A549 (cell line): ENCODE results near the gene LINC01488. TPM values are rescaled to one million over a fixed set of nuclear protein-coding genes. Genes with fewer than 3 reads are reported as not detected.

Experiments used
- ATAC-seq, 2 experiments: fragments of 200-7000 bp in 1 of 2; fragments of >200 bp in 1 of 2; cut with Nextera tagmentation in 1 of 2; cut with Tn5 transposase in 1 of 2; 3 replicates each; pipeline versions ENCODE4 v1.8.0 to v1.9.1; 2018 to 2020; ENCODE audit warnings: mild to moderate bottlenecking in 1 of 2, moderate library complexity in 1 of 2
- CTCF ChIA-PET: fragments of 300-600 bp; sonication (Branson Sonifier 250); formaldehyde crosslinking; extraction: SDS; loops from one replicate; lab custom pipeline; 2021; ENCODE audit warnings: antibody characterized with exemption, inconsistent platforms; lab: Yijun Ruan, JAX
- POLR2A ChIA-PET: fragments of 350-600 bp; formaldehyde crosslinking; extraction: SDS; loops from one replicate; lab custom pipeline; 2021; ENCODE audit warnings: antibody characterized with exemption, inconsistent platforms; lab: Yijun Ruan, JAX
- DNase-seq, 2 experiments: peaks; one replicate each; pipeline versions ENCODE4 v3.0.0 to v3.0.0-alpha.2; 2011 to 2016; ENCODE audit warnings: low read depth in 1 of 2, low spot score in 1 of 2
- FAIRE-seq: peaks from 2 replicates; lab custom pipeline; 2011; peaks lifted over from hg19 to GRCh38; lab: Jason Lieb, UNC
- H3K27ac ChIP-seq, 2 experiments: fragments of >200 bp; sonication (Bioruptor Twin); formaldehyde crosslinking; 3 replicates each; pipeline ENCODE4 v1.5.1; 2016 to 2017
- H3K4me1 ChIP-seq: fragments of >200 bp; sonication (Bioruptor Twin); formaldehyde crosslinking; 3 replicates; pipeline ENCODE4 v1.6.1; 2016
- H3K4me2 ChIP-seq: fragments of >200 bp; sonication (Bioruptor Twin); formaldehyde crosslinking; 3 replicates; pipeline ENCODE4 v1.6.1; 2016
- H3K4me3 ChIP-seq: fragments of >200 bp; sonication (Bioruptor Twin); formaldehyde crosslinking; 3 replicates; pipeline ENCODE4 v1.5.1; 2016
- H3K9me3 ChIP-seq: fragments of >200 bp; sonication (Bioruptor Twin); formaldehyde crosslinking; 3 replicates; pipeline ENCODE4 v1.6.1; 2016
- BHLHE40 ChIP-seq: IDR thresholded peaks from 2 replicates; pipeline ENCODE4 v1.6.1; 2012; ENCODE audit warnings: low read depth, low read length, inconsistent platforms
- CHD2 ChIP-seq: fragments of 150-350 bp; IDR thresholded peaks from 2 replicates; pipeline ENCODE4 v1.6.1; 2014; ENCODE audit warnings: low read length; ENCODE audit not compliant: partially characterized antibody
- EHF ChIP-seq: fragments of 250-450 bp; sonication (Bioruptor Pico); IDR thresholded peaks from 2 replicates; pipeline ENCODE4 v1.5.0; 2020; ENCODE audit warnings: mild to moderate bottlenecking
- FOSL2 ChIP-seq, 2 experiments: fragments of 450-650 bp in 1 of 2; fragments of >200 bp in 1 of 2; sonication (Bioruptor Twin) in 1 of 2; formaldehyde crosslinking; IDR thresholded peaks; 2 replicates each; pipeline versions ENCODE4 v1.5.0 to v1.6.1; 2016 to 2020; ENCODE audit warnings: mild to moderate bottlenecking in 1 of 2, moderate library complexity in 1 of 2
- HEYL ChIP-seq: fragments of 250-450 bp; sonication (Bioruptor Pico); IDR thresholded peaks from 2 replicates; pipeline ENCODE4 v1.8.0; 2021; ENCODE audit warnings: mild to moderate bottlenecking, moderate library complexity
- KDM5A ChIP-seq: fragments of 200-600 bp; sonication (generic); IDR thresholded peaks from 2 replicates; pipeline ENCODE4 v1.6.1; 2016; ENCODE audit warnings: antibody characterized with exemption, mild to moderate bottlenecking
- RARB ChIP-seq: fragments of 250-450 bp; sonication (Bioruptor Pico); IDR thresholded peaks from 2 replicates; pipeline ENCODE4 v1.8.0; 2021; ENCODE audit warnings: mild to moderate bottlenecking, moderate library complexity
- REST ChIP-seq: fragments of 200-600 bp; sonication (generic); IDR thresholded peaks from 2 replicates; pipeline ENCODE4 v1.6.1; 2016; ENCODE audit warnings: antibody characterized with exemption, mild to moderate bottlenecking, moderate library complexity
- SREBF2 ChIP-seq: fragments of 450-650 bp; IDR thresholded peaks from 2 replicates; pipeline ENCODE4 v1.6.1; 2014; ENCODE audit warnings: mild to moderate bottlenecking, moderate library complexity
- TFCP2L1 ChIP-seq: fragments of 250-450 bp; sonication (Bioruptor Pico); IDR thresholded peaks from 2 replicates; pipeline ENCODE4 v1.5.0; 2021; ENCODE audit warnings: mild to moderate bottlenecking
- WGBS: methylation state at CpG from one replicate; pipeline ENCODE4 v1.1.6; 2017; ENCODE audit errors: missing lambda C conversion rate; 5-methylcytosine and 5-hydroxymethylcytosine counted together
- polyA plus RNA-seq, 4 experiments: library from polyadenylated mRNA; depleted of rRNA in 3 of 4; stranded (reverse); fragments of >200 nt; fragmentation: RNase III in 1 of 4; extraction: RNeasy Plus Mini Kit Qiagen cat#74134 plus additional on column Dnase treatment in 1 of 4; gene quantifications; 2 replicates in 3 of 4; 3 replicates in 1 of 4; pipeline ENCODE4 v1.2.3, GENCODE V29; 2011 to 2017
- TF ChIP-seq, protein P1 (sequence below): fragments of 250-450 bp; sonication (Bioruptor Pico); IDR thresholded peaks from 2 replicates; pipeline ENCODE4 v1.5.0; 2021; ENCODE audit warnings: mild to moderate bottlenecking, moderate library complexity, borderline replicate concordance
- TF ChIP-seq, protein P2 (sequence below): fragments of >200 bp; sonication (Bioruptor Twin); formaldehyde crosslinking; IDR thresholded peaks from 3 replicates; pipeline ENCODE4 v1.6.1; 2016

Gene LINC01488
- polyA plus RNA-seq, 2 of the 4 experiments (the other 2 are of a cell fraction): 0.05 TPM; not detected in 1

DNA sequence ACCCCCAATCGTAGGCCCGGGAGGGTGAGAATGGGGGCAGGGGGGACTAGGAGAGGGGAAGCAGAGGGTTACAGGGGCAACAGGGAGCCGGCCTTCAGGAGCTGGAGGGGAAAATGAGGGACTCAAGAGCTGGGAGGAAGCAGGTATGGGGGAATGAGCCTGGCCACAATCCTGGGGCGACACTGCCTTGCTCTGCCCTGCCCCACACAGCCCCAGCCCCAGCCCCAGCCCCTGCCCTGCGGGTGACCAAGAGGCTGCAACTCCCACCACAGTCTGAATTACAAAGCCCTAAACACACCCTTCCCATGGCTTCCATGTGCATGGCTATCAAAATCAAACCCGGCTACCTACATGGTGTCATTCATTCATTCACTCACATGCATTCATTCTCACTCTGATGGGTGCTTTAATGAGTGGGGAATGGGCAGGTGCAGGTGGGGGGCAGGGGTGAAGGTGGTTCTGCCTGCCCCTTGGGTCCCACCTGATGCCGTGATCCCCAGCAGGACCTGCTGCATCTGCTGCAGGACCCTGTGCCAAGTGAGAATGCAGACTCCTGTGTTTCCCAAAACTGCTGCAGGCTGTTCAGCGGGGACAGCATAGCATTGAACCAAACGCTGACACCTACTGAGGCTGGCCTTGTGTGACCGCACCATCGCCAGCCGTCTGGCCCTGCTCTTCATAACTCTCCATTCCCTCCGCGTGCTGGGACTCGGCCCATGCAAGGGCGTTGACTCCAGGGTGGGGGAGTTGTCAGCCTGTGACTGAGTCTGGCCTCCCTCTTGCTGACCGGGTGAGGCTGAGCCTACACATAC lies 9.5 kb upstream of the LINC01488 start:
- Histone ChIP-seq H3K27ac (peak overlapping the region in 1 of 2 experiments; percentile 13; a peak in 1 of 6 replicates), H3K4me3 (no peak overlapping the region), H3K4me1 (no peaks in the 10 kb centered on the region), H3K9me3 (peaks cover 3% of the 10 kb centered on the region; the same call in 1 of the 3 replicates), H3K4me2 (no peak overlapping the region)
- ChIA-PET POLR2A (no interaction called here), CTCF (interaction anchor here (1.5 kb wide), 1 partner anchor 371 kb away, joined by 6 read pairs; no protein-coding TSS in a partner anchor)
- WGBS: 92% methylated on average over 14 of the region's 17 CpGs
- DNase-seq (no peak), ATAC-seq (no peak), FAIRE-seq (no peak)
- TF ChIP-seq SREBF2 (no peak), BHLHE40 (no peak), KDM5A (no peak), EHF (CRISPR knock-in tag) (no peak)
- TF ChIP-seq, protein P1, sequence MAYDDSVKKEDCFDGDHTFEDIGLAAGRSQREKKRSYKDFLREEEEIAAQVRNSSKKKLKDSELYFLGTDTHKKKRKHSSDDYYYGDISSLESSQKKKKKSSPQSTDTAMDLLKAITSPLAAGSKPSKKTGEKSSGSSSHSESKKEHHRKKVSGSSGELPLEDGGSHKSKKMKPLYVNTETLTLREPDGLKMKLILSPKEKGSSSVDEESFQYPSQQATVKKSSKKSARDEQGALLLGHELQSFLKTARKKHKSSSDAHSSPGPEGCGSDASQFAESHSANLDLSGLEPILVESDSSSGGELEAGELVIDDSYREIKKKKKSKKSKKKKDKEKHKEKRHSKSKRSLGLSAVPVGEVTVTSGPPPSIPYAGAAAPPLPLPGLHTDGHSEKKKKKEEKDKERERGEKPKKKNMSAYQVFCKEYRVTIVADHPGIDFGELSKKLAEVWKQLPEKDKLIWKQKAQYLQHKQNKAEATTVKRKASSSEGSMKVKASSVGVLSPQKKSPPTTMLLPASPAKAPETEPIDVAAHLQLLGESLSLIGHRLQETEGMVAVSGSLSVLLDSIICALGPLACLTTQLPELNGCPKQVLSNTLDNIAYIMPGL: no peak

DNA sequence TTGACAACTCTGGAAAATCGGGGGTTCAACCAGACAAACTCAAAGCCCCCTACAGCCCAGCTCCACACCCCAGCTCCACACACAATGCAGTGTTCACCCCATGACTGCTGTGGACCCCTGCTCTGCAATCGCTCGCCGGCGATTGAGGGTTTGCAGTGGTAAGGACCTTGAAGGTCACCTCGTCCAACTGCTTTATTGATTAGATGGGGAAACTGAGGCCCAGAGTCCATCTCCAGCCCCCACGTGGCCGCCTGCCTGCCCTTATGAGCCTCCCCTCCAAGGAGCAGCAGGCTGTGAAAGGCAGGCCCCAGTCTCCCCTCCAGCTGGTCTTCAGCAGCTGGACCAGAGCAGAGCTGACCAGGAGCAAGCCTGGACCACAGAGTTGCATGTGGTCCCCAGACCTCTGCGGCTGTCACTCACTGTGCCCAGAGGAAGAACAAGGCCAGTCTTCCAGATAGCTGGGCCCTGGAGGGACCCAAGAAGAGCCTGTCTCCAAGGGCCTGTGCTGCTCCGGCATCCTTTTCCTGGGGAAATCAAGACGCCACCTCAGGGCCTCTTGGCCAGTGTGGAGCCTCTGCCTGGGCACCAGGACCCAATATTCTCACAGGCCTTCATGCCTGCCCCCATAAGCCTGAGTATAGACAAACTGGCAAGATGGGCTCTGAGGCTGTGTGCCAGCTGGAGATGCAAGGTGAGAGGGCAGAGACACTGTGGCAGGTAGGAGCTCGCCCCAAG lies 8.8 kb upstream of the LINC01488 start:
- TF ChIP-seq REST: no peak
- no peak for TF ChIP-seq TFCP2L1 (CRISPR knock-in tag)
- TF ChIP-seq HEYL (CRISPR knock-in tag): no peak
- TF ChIP-seq, protein P2, sequence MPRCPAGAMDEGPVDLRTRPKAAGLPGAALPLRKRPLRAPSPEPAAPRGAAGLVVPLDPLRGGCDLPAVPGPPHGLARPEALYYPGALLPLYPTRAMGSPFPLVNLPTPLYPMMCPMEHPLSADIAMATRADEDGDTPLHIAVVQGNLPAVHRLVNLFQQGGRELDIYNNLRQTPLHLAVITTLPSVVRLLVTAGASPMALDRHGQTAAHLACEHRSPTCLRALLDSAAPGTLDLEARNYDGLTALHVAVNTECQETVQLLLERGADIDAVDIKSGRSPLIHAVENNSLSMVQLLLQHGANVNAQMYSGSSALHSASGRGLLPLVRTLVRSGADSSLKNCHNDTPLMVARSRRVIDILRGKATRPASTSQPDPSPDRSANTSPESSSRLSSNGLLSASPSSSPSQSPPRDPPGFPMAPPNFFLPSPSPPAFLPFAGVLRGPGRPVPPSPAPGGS: no peak
- no peak for TF ChIP-seq FOSL2 (IDR thresholded peaks at IDR 0.05)
- TF ChIP-seq FOSL2 (CRISPR knock-in tag; IDR thresholded peaks at IDR 0.05): no peak
- no peak for TF ChIP-seq CHD2
- TF ChIP-seq RARB (CRISPR knock-in tag): no peak
- H3K4me3 ChIP-seq: no peak overlapping the region
- peaks cover 3% of the 10 kb centered on the region; the same call in 1 of the 3 replicates for H3K9me3 ChIP-seq
- H3K27ac ChIP-seq: no peak overlapping the region
- no peak for FAIRE-seq
- WGBS: 76% methylated on average over 9 of the region's 12 CpGs
- DNase-seq: no peak
- no peak for ATAC-seq
- no peak overlapping the region for H3K4me2 ChIP-seq
- H3K4me1 ChIP-seq: no peaks in the 10 kb centered on the region
- POLR2A ChIA-PET: no interaction called here
- CTCF ChIA-PET: interaction anchor here (1.5 kb wide), 1 partner anchor 371 kb away, joined by 6 read pairs; no protein-coding TSS in a partner anchor
